ENCODE results near the gene PDE9A. TPM values are rescaled to one million over a fixed set of nuclear protein-coding genes. Genes with fewer than 3 reads are reported as not detected.

The PDE9A gene
- total RNA-seq, 1 donor from 2014 or later: 2.0 TPM

DNA sequence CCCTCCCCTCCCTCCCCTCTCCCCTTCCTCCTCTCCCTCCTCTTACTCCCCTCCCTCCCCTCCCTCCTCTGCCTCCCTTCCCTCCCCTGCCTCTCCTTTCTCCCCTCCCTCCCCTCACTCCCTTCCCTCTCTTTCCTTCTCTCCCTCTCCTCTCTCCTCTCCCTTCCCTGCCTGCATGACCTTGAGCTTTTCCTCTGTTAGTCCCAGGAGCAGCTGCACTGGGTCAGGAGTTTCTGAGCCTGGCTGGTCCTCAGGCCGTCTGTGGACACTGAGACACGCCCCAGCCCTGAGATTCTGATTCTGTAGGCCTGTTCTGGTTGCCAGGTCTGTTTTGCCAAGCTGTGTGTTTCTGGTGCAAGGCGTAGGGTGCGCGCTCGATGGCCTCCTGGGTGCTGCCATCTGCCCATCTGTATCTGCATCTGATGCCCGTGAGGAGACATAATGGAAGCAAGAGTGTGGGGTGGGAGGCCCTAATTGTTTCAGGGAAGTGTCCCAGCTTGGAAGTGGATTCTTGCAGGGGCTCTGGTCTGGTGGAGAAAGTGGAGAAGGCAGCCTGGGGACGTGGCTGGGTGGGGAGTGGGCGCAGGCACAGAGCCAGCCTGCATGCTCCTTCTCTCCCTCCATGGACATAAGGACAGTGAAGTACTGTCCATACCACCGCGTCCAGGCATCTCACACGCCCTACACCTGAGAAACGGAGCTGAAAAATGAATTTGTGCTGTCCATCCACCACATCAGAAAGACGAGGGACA, 128.7 kb downstream of the PDE9A start:
- DNase-seq (ENCODE audit: low read depth): no peak
- H3K4me3 ChIP-seq (ENCODE audit: low read depth, low read length): no peak overlapping the region
- no peak for TF ChIP-seq CTCF (conservative IDR thresholded peaks at IDR 0.05; ENCODE audit: low read depth, low read length)

DNA sequence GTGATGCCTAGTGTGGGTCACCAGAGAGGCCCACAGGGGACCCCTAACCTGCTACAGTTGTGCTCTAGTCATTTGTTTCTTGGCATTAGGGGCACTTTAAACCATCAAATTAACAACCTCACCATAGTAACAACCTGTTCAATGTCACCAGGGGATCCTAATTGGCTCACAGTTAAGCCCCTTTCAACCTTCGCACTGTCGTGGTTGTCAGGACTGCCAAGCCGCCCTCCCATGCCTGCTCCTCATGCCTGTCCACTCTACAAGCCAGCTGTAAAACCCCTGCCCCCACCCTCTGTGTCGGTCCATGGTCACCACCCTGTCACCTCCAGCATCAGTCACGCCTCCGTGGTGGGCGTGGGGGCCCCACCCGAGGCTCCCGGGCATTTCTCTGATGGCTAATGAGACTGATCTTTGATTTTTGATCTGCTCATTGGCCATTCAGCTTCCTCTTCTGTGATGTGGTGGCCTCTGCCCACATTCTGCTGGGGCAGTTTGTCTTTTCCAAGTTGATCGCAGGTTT, 129.4 kb downstream of the PDE9A start:
- no peak for DNase-seq (ENCODE audit: low read depth)
- H3K4me3 ChIP-seq (ENCODE audit: low read depth, low read length): no peak overlapping the region
- TF ChIP-seq CTCF (conservative IDR thresholded peaks at IDR 0.05; ENCODE audit: low read depth, low read length): no peak

DNA sequence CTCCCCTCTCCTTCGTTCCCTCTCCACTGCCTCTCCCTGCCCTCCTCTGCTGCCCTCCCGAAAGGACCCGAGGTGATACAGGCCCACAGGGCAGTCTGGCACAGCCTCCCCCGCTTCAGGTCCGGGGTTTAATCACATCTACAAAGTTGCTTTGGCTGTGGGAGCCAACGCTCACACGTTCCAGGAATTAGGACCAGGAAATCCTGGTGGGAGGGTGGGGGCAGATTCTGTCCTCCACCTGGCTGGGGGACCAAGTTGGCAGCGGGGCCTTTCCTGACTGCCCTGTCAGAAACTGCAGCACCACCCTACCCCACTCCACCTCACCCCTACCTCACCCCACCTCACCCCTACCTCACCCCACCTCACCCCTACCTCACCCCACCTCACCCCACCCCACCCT, 130.9 kb downstream of the PDE9A start:
- no peak for TF ChIP-seq CTCF (conservative IDR thresholded peaks at IDR 0.05; ENCODE audit: low read depth, low read length)
- no peak for DNase-seq (ENCODE audit: low read depth)
- H3K4me3 ChIP-seq (ENCODE audit: low read depth, low read length): no peak overlapping the region

DNA sequence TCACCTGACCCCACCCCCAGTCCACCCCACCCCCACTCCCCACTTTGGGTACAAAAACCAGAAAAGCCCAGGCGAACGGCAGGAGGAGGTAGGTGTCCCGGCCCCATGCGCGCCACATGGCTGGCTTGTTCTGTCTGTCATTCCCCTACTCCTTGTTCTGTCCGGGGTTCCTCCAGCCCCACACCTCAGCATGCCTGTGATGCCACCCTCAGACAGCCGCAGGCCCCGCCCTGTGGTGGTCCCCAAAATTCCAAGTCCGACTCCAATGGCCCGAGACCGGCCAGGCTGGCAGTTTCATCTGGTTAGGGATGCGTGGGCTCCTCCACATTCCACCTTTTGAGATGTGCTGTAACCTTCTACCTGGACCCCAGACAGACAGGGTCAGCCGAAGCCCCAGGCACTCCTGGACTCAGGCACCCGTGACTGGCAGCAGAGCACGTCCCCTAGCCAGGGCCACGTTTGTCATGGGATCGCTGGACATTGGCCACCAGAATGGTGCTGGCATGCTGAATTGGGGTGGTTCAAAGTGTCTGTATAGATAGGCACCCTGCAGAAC, 131.6 kb downstream of the PDE9A start:
- TF ChIP-seq CTCF (conservative IDR thresholded peaks at IDR 0.05; ENCODE audit: low read depth, low read length): no peak
- H3K4me3 ChIP-seq (ENCODE audit: low read depth, low read length): no peak overlapping the region
- DNase-seq (ENCODE audit: low read depth): no peak

DNA sequence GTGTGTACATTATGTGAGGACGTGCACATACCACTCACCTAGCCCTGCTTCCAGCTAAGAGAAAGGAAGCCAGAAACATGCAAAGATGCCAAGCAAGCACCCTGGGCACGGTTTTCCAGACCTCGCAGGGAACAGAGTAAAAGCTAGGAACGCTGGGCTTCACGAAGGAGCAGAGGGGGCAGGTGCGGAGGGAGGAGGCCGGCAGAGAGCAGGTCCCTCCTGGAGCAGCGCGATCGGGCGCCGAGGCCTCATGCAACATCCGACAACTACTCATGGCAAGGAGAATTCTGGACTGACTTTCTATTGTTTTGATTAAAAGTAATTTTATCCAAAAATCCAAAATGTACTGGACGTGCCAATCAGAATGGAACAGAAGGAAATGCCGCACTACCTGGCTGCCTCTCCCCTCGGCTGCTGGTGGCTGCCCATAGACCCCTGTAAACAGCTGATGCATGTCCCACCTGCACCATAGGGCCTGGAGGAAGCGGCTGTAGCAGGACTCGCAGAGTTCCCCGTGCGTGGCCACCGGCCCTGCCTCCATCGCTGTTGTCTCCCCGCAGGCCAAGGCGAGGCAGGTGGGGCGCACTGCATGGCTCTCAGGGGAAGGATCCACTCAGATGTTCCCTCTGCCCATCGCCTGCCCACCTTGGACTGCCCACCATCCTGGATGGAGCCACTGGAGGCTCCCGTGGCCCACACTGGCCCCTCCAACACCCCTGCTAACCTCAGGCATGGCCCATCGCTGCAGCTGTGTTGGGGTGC, 132.4 kb downstream of the PDE9A start:
- DNase-seq (ENCODE audit: low read depth): no peak
- TF ChIP-seq CTCF (conservative IDR thresholded peaks at IDR 0.05; ENCODE audit: low read depth, low read length): no peak
- H3K4me3 ChIP-seq (ENCODE audit: low read depth, low read length): no peak overlapping the region

DNA sequence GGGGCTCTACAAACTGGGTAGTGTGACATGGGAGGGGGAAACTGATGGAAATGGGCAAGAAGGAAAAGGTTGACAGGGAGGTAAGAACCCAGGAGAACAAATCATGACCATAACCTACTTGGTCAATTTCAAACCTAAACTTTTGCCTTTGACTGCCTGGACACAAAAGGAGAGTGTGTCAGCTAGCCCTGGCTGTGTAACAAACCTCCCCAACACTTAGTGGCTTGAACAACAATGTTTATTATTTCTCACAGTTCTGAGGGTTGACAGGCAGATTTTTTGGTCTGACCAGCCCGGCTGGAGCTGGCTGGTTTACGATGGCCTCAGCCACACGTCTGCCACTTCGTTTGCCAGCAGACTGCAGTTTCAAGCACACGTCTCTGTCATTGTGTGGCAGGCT, 133.5 kb downstream of the PDE9A start:
- TF ChIP-seq CTCF (conservative IDR thresholded peaks at IDR 0.05; ENCODE audit: low read depth, low read length): no peak

More for the DNA sequence above, 133.5 kb downstream of the PDE9A start:
- no peak for DNase-seq (ENCODE audit: low read depth)
- H3K4me3 ChIP-seq (ENCODE audit: low read depth, low read length): no peak overlapping the region

All from epithelial cell of proximal tubule (primary cell).